HG02938 (cell line): ENCODE results near the gene SIVA1.

Experiments
- ATAC-seq: cut with Tn5 transposase; IDR thresholded peaks from one replicate; pipeline ENCODE4 v1.9.1; 2021; ENCODE audit warnings: mild to moderate bottlenecking, moderate library complexity; ENCODE audit not compliant: unreplicated experiment

The SIVA1 gene

DNA sequence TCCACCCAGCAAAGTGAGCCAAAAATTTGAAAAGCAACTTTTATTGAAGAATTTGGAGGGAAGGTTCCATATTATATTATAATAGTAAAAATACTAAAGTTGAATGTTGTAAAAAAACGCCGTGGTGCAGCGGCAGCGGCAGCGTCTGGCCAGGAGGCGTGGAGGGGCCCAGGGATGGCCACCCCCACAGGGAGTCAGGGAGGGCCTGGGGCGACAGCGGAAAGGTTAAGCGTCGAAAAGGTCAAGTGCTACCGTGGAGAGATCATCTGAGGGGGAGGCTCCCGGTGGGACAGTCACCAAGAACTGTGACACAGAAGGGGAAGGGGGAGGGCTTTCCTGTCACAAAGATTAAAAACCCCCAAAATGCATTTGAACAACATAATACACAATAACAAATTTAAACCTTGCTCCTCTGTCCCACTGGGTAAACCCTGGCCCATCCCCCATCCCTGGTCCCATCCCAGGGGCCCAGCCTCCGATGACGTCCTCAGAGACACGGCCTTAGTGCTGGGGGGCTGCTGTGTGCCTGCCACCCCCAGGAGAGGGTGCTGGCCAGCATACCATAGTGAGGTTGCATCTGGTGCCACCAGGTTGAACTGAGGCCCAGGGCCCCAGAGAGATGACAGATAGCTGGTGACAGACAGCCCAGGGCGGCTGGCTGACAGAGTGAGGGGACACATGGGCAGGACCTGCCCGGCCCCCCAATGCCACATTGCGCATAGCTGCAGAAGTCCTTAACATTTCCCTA is 16.6 kb downstream of the SIVA1 start:
- no peak for ATAC-seq

- ATAC-seq = no peak
Measured at GRCh38 chr14:104770072-104770579, 17.2 kb downstream of the SIVA1 start.

- no peak for ATAC-seq
Measured at GRCh38 chr14:104770851-104771272, 17.9 kb downstream of the SIVA1 start.

DNA sequence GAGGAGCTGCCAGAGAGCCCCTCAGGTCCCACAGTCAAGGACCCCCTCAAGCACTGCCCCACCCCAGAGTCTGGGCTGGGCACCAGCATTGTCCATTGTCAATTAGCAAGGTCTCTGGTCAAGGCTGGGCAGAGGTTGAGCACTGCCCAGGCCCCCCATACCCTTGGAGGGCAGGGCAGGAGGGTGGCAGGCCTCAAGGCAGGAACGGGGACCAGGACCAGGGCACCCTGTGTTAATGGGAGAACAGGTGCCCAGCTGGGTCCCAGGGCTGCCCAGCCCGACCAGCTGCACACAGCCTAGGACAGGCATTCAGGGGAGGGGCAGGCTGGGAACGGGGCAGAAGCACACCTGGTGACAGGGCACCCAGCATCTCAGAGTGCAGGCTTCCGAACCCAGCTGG is 18.4 kb downstream of the SIVA1 start:
- no peak for ATAC-seq

- ATAC-seq = no peak
Measured at GRCh38 chr14:104771918-104772706, 19.2 kb downstream of the SIVA1 start.

- ATAC-seq = no peak
Measured at GRCh38 chr14:104772707-104773504, 20.0 kb downstream of the SIVA1 start.

DNA sequence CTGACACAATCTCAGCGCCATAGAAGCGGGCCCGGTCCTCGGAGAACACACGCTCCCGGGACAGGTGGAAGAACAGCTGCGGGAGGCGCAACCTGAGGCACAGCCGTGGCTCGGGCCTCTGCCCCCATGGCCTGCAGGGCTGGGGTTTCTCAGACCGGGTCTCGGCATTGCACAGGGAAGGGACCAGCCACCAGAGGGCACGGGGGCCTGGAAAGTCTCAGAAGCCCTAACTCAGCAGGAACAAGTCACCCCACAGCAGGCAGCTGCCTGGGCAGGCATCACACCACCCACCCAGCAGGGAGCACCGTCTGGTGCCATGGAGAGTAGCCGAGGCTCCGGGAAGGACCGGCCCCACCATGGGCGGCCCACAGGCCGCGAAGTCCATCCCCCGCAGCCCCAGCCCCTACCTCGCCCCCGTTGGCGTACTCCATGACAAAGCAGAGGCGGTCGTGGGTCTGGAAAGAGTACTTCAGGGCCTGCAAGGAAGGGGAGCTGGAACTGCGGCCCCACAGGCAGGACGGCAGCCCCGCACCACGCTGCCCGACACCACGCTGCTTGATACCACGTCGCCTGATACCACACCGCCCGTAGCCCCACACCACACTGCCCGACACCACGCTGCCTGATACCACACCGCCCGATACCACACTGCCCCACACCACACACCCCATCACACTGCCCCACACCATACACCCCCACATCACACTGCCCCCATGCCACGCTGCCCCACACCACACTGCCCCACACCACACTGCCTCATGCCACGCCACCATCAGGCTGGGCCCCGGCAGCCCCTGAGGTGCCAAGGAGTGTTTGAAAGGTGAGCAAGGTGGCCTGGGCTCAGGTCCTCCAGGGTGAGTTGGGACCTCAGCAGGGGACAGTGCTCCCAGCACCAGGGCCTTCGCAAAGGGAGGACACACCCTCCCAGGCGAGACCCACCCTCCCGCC is 20.8 kb downstream of the SIVA1 start:
- ATAC-seq = no peak

GRCh38 chr14:104774453-104775072 is 21.6 kb downstream of the SIVA1 start:
- no peak for ATAC-seq

- no peak for ATAC-seq
Measured at GRCh38 chr14:104775073-104775489, 22.1 kb downstream of the SIVA1 start.

GRCh38 chr14:104776481-104776880 is 23.5 kb downstream of the SIVA1 start:
- no peak for ATAC-seq

- no peak for ATAC-seq
Measured at GRCh38 chr14:104776961-104777807, 24.2 kb downstream of the SIVA1 start.

DNA sequence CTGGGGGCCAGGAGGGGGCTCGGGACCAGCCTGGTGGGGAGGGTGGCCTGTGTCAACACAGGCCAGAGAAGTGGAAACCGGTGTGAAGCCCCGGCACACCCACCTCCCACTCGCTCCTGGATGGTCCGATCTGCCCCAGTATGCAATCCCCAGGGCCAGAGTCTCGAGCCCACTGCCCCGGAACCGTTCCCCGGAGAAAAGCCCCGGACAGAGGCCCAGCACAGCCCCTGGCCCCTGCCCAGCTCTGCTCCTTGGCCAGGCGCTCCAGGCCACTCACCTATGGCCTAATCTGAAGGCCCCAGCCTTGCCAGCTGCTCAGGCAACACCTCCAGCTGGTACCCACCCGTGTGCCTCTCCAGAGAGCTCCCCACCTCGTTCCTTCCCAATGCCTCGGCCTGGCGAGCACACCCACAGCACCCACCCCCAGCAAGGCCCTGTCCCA is 24.9 kb downstream of the SIVA1 start:
- ATAC-seq = no peak

- ATAC-seq = no peak
Measured at GRCh38 chr14:104778694-104779331, 25.9 kb downstream of the SIVA1 start.

DNA sequence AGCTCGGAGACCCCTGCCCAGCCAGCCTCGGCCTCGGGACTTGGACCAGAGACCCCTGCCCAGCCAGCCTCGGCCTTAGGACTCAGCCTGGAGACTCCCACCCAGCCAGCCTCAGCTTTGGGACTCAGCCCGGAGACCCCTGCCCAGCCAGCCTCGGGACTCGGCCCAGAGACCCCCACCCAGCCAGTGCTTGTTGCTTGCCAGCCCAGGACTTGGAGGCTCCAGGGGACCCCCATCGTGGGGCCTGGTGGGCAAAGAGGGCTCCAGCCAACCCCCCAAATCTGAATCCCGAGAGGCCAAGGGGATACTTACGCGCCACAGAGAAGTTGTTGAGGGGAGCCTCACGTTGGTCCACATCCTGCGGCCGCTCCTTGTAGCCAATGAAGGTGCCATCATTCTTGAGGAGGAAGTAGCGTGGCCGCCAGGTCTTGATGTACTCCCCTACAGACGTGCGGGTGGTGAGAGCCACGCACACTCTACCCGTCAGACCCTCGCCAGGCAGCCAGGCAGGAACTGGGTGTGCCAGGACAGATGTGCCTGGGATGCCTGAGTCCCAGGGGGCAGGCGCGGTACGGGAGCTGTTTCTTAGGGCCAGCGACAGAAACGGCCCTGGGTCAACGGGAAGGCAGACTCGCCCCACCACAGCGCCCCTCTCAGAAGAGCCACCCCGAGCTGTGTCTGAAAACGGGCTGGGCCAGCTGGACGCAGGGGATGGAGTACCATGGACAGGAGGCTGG is 27.0 kb downstream of the SIVA1 start:
- no peak for ATAC-seq

DNA sequence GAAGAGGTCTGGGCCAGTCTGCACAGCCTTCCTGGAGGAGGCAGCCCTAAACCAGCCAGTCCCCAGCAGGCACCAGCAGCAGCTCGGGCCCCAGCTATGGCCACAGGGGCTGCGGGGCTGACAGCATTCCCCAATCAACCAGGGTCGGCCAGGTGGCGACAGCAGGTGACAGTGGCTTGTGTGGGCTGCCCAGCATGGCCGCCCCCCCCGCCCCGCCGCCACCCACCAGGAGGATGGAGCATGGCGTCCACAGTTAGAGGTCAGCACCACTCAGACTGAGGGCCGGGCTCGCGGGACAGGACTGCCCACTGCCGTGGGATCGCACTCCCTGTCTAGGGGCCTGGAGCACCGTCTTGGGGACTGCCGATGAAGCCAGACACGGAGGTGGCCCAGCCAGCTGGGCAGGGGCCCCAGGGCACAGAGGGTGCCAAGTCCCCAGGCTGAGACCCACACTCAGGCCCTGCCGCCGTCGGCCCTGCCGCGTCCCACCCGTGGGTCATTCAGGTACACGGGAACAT is 27.6 kb downstream of the SIVA1 start:
- ATAC-seq = no peak

- no peak for ATAC-seq
Measured at GRCh38 chr14:104781271-104782077, 28.5 kb downstream of the SIVA1 start.
